Breast epithelium (tissue), 3 donors: ENCODE measurements around the gene MCM3.

ENCODE experiments used
- POLR2AphosphoS5 ChIP-seq, 3 donors: sonication (generic); formaldehyde crosslinking; IDR thresholded peaks; one replicate each; pipeline ENCODE4 v1.6.1; 2017; ENCODE audit warnings: antibody characterized with exemption in 3 of 3
- TF ChIP-seq, protein P1 (sequence below), 3 donors: fragments of 450-650 bp; IDR thresholded peaks; one replicate each; pipeline ENCODE4 v1.5.1; 2016 to 2017; ENCODE audit warnings: antibody characterized with exemption in 3 of 3, mild to moderate bottlenecking in 3 of 3, moderate library complexity in 3 of 3

DNA sequence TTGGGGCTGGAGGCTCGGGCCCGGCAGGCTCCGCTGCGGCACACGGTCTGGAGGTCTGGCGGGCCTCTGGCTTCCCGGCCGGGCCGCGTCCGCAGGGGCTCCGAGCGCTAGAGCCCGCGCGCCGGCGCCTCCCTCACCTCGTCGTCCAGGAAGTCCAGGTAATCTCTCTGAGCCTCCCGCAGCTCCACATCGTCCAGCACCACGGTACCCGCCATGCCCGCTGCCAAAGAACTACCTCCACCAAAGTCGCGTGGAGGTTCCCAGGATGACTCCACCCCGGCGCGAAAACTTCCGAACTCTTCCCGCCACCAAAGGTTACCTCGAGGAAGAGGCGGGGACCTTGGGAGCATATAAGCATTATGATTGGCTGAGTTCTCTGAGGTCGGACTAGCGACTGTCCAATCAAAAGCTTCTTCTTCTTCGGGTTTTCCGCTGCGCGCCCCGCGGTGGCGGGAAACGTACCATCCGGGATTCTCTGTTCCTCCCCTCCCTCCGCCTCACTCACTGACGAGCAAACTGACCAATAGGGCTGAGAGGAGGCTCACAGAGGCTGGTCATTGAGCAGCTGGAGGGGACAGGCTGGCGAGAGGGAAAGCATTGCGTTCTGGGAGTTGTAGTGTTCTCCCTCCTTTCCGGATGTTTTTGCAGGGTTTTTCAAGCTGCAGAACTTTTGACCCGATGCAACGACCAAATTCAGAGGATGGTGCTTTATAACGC, at the start of gene MCM3:
- TF ChIP-seq, protein P1, sequence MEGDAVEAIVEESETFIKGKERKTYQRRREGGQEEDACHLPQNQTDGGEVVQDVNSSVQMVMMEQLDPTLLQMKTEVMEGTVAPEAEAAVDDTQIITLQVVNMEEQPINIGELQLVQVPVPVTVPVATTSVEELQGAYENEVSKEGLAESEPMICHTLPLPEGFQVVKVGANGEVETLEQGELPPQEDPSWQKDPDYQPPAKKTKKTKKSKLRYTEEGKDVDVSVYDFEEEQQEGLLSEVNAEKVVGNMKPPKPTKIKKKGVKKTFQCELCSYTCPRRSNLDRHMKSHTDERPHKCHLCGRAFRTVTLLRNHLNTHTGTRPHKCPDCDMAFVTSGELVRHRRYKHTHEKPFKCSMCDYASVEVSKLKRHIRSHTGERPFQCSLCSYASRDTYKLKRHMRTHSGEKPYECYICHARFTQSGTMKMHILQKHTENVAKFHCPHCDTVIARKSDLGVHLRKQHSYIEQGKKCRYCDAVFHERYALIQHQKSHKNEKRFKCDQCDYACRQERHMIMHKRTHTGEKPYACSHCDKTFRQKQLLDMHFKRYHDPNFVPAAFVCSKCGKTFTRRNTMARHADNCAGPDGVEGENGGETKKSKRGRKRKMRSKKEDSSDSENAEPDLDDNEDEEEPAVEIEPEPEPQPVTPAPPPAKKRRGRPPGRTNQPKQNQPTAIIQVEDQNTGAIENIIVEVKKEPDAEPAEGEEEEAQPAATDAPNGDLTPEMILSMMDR (IDR thresholded peaks at IDR 0.05) = peak in 2 of 3 donors; percentile 8 to 36
- peak; percentile 46 to 70 (median 70) for TF ChIP-seq POLR2AphosphoS5 (IDR thresholded peaks at IDR 0.05)
